ENCODE results near the gene GPSM1. TPM values are rescaled to one million over a fixed set of nuclear protein-coding genes. Genes with fewer than 3 reads are reported as not detected.

The GPSM1 gene
- total RNA-seq, 1 donor = 48.5 TPM

- no peak overlapping the region for H3K4me3 ChIP-seq (ENCODE audit: low read depth, low read length)
- no peak for TF ChIP-seq CTCF (IDR thresholded peaks at IDR 0.05; ENCODE audit: insufficient read depth, low read length)
- DNase-seq (ENCODE audit: low read depth) = no peak
Measured at GRCh38 chr9:136300866-136301265, 26.5 kb upstream of the GPSM1 start.

DNA sequence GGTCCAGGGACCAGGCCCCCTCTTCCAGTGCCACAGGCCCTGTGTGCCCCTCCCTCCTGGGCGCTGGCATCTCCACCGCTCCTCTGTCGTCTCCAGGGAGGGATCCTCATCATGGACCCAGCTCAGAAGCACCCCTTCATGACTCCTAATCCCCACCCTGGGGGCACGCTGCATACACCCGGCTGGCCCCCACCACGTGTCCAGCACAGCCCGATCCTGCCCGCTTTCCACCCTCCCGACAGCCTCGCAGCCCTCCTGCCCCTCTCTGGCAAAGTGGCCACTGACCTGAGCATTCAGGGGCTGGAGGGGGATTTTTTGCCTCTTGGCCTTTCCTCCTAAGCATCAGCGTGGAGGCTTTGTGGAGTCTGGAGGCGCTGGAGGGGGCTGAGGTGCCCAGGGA, 24.8 kb upstream of the GPSM1 start:
- TF ChIP-seq CTCF (IDR thresholded peaks at IDR 0.05; ENCODE audit: insufficient read depth, low read length) = no peak
- H3K4me3 ChIP-seq (ENCODE audit: low read depth, low read length) = no peak overlapping the region
- no peak for DNase-seq (ENCODE audit: low read depth)

- no peak for TF ChIP-seq CTCF (IDR thresholded peaks at IDR 0.05; ENCODE audit: insufficient read depth, low read length)
- no peak for DNase-seq (ENCODE audit: low read depth)
- no peak overlapping the region for H3K4me3 ChIP-seq (ENCODE audit: low read depth, low read length)
Measured at GRCh38 chr9:136303066-136303824, 24.1 kb upstream of the GPSM1 start.

DNA sequence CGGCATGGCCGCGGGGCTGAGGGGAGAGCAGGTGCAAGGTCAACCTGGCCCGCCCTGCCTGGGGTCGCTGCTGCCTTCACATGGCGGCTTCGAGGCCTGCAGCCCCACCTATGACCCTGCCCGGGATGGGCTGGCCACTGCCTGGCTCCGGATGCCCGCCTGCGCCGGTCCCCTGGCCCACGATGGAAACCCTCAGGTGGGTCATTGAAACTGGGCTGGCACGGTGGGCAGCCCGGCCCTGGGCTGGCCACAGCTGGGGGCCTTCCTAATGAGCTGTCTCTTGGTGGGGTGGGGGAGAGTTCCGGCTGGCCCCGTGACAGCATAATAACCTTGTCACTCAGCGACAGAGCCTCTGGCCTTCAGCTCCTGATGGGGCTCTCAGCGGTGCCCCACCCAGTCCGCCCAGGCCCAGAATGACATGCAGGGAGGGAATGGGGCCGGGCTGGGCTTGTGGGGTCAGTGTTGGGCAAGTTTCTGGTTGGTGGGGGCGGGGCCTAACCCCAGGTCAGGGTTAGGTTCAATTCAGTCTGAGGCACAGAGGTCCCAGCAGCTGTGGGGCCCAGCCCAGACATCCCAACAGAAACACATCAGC, 23.4 kb upstream of the GPSM1 start, which contains the start of gene CCDC187:
Gene CCDC187, minus strand, starts transcription at position 270 of the 592 bp plus-strand sequence. Its CDS starts 264 bp downstream, at position 6.
- no peak within 1 kb of the TSS for H3K4me3 ChIP-seq (ENCODE audit: low read depth, low read length)
- TF ChIP-seq CTCF (IDR thresholded peaks at IDR 0.05; ENCODE audit: insufficient read depth, low read length) = no peak
- DNase-seq (ENCODE audit: low read depth) = no peak

DNA sequence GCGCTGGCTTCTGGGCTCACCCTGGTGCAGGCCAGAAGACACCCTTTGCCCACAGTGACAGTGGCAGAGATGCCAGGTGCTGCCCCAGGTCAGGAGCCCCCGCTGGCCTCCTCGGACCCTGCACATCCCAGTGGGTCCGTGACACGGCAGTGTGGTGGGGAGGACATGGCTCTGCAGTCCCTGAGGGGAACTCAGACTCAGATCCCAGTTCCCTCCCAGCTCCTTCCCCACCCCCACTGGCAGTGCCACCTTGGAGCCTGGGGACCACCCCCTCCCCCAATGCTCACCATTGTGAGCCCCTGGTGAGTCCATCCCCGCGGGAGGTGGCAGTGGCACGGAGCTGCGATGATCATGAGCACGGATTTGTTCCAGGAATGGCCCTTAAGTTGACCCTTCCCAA, 22.9 kb upstream of the GPSM1 start:
- DNase-seq (ENCODE audit: low read depth) = no peak

DNA sequence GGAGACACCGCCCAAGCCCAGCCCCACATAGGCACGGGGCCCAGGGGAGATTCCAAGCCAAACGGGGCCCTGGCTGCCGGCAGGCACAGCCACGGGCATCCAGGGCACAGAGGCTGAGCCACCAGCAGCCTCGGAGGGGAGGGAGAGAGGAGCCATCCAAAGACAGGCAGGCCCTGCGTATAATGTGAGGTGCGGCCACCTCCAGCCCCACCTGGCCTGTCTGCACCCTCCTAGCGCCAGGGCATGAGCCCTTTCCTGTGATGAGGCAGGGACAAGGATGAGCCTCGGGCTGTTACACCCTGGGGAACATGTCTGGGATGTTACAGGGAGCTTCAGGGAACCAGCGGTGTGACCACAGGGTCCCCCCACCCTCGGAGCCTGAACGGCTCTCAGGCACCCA, 22.4 kb upstream of the GPSM1 start:
- no peak for DNase-seq (ENCODE audit: low read depth)
- TF ChIP-seq CTCF (IDR thresholded peaks at IDR 0.05; ENCODE audit: insufficient read depth, low read length) = no peak

More for the DNA sequence above, 22.9 kb upstream of the GPSM1 start:
- no peak overlapping the region for H3K4me3 ChIP-seq (ENCODE audit: low read depth, low read length)
- no peak for TF ChIP-seq CTCF (IDR thresholded peaks at IDR 0.05; ENCODE audit: insufficient read depth, low read length)

More for the DNA sequence above, 22.4 kb upstream of the GPSM1 start:
- no peak overlapping the region for H3K4me3 ChIP-seq (ENCODE audit: low read depth, low read length)
